Measurements from ENCODE around the gene ANK3. TPM values are rescaled to one million over a fixed set of nuclear protein-coding genes. Genes with fewer than 3 reads are reported as not detected.

The ANK3 gene
- total and polyA plus RNA-seq, 2 experiments from 2014 or later: 44.9 to 95.8 TPM

- Histone ChIP-seq H3K27me3 (no peaks in the 10 kb centered on the region), H3K27ac (no peak overlapping the region), H3K4me1 (ENCODE audit: low read depth) (peaks cover 17% of the 10 kb centered on the region), H3K36me3 (no peaks in the 10 kb centered on the region), H3K9me3 (ENCODE audit: low read depth) (no peaks in the 10 kb centered on the region), H3K4me3 (no peak overlapping the region)
- DNase-seq (ENCODE audit: low read depth in 1 of 2, low spot score in 1 of 2): no peak
- TF ChIP-seq, protein P1, sequence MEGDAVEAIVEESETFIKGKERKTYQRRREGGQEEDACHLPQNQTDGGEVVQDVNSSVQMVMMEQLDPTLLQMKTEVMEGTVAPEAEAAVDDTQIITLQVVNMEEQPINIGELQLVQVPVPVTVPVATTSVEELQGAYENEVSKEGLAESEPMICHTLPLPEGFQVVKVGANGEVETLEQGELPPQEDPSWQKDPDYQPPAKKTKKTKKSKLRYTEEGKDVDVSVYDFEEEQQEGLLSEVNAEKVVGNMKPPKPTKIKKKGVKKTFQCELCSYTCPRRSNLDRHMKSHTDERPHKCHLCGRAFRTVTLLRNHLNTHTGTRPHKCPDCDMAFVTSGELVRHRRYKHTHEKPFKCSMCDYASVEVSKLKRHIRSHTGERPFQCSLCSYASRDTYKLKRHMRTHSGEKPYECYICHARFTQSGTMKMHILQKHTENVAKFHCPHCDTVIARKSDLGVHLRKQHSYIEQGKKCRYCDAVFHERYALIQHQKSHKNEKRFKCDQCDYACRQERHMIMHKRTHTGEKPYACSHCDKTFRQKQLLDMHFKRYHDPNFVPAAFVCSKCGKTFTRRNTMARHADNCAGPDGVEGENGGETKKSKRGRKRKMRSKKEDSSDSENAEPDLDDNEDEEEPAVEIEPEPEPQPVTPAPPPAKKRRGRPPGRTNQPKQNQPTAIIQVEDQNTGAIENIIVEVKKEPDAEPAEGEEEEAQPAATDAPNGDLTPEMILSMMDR (IDR thresholded peaks at IDR 0.05; ENCODE audit: low read depth, low read length): no peak
These were observed 245.6 kb downstream of the ANK3 start for GRCh38 chr10:60144099-60144498.

- no peak overlapping the region for H3K4me3 ChIP-seq
- H3K27me3 ChIP-seq: no peaks in the 10 kb centered on the region
- no peak overlapping the region for H3K27ac ChIP-seq
- no peak for DNase-seq (ENCODE audit: low read depth in 1 of 2, low spot score in 1 of 2)
- peaks cover 16% of the 10 kb centered on the region for H3K4me1 ChIP-seq (ENCODE audit: low read depth)
- no peaks in the 10 kb centered on the region for H3K36me3 ChIP-seq
- TF ChIP-seq, protein P1 (IDR thresholded peaks at IDR 0.05; ENCODE audit: low read depth, low read length): no peak
- H3K9me3 ChIP-seq (ENCODE audit: low read depth): no peaks in the 10 kb centered on the region
These were observed 246.9 kb downstream of the ANK3 start for GRCh38 chr10:60142736-60143135.

DNA sequence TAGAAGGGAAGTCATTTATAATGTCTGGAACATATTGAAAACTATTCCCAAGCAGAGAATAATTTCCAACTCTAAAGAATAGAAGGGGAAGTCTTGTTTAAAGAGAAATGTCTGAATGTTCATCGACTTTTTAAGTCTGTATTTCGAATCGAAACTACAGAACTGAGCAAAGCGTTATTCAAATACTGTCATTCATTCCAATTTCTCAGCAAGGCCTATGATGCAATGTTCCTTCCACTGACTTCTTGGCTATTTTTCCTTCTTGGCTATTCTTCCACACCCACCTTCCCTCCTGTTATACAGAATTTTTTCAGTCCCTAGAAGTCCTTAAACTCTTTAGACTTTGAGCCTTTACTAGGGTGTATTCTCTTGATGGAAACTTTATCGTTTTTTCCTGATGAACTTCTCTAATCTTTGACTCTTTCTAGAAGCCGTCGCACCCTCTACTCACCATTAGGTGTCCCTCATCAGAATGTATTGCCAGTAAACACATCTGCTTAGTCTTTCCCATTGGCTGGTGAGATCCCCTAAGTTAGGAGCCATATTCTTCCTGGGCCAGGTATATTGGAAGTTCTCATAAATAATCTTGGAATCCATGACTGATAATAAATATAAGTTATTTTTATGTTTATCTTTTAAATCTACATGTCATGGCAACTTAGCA is 247.6 kb downstream of the ANK3 start:
- no peak for DNase-seq (ENCODE audit: low read depth in 1 of 2, low spot score in 1 of 2)
- Histone ChIP-seq H3K9me3 (ENCODE audit: low read depth) (no peaks in the 10 kb centered on the region), H3K27me3 (no peaks in the 10 kb centered on the region), H3K36me3 (no peaks in the 10 kb centered on the region), H3K27ac (peak overlapping the region; percentile 87), H3K4me1 (ENCODE audit: low read depth) (peaks cover 20% of the 10 kb centered on the region), H3K4me3 (no peak overlapping the region)
- TF ChIP-seq, protein P1 (IDR thresholded peaks at IDR 0.05; ENCODE audit: low read depth, low read length): no peak

DNA sequence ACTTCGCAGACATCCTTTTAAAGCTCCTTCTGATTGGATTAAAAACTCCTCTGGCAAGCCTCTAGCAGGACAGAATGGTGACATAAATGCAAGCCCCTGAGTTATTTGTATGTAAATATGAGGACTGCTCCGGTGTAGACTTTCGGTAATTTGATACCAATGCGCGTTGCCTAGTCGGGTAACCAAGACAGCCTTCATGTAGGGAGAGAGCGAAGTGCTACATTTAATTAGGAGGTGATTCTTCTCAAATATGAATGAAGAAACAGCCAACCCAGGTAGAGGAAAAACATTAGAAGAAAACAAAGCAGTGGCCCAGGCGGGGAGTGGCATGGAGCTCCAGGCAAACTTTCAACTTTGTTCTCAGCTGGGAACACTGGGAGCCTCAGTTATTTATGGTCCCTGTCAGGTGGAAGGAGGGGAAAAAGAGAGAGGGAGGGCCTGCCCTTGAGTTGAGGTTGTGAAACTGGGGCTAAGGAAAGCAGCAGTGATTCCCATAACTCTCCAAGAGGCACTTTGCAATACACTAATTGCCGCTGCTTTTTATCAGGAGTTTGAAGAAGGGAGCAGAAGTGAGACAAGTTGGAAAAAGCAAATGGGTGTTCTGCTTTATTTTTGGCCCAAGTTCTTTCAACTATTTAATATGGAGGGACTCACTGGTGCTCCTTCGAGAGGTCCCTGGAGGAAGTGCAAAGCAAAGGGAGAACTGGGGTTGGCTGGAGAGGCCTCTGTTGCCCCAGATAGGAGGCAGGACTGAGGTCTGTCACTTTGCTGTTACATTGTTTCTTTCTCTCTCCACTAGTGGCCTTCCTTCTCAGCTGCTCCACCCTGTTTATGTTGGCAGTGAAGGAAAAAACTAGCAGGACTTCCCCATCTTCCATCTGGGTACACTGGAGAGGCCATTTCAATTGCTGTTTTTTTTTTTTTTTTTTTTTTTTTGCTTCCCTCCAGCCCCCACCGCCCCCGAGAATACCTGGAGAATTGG is 248.7 kb downstream of the ANK3 start:
- H3K27me3 ChIP-seq: no peaks in the 10 kb centered on the region
- TF ChIP-seq, protein P1 (IDR thresholded peaks at IDR 0.05; ENCODE audit: low read depth, low read length): no peak
- H3K9me3 ChIP-seq (ENCODE audit: low read depth): no peaks in the 10 kb centered on the region
- no peaks in the 10 kb centered on the region for H3K36me3 ChIP-seq
- H3K4me3 ChIP-seq: peak overlapping the region; percentile 63
- peaks cover 20% of the 10 kb centered on the region for H3K4me1 ChIP-seq (ENCODE audit: low read depth)
- peak overlapping the region; percentile 87 for H3K27ac ChIP-seq
- DNase-seq (ENCODE audit: low read depth in 1 of 2, low spot score in 1 of 2): peak; percentile 56 to 90

GRCh38 chr10:60139798-60140566 is 249.7 kb downstream of the ANK3 start:
- DNase-seq (ENCODE audit: low read depth in 1 of 2, low spot score in 1 of 2): peak; percentile 5 to 56

More at GRCh38 chr10:60139798-60140566, 249.7 kb downstream of the ANK3 start:
- H3K4me3 ChIP-seq: peak overlapping the region; percentile 63
- H3K4me1 ChIP-seq (ENCODE audit: low read depth): peaks cover 20% of the 10 kb centered on the region
- peak overlapping the region; percentile 87 for H3K27ac ChIP-seq
- H3K36me3 ChIP-seq: no peaks in the 10 kb centered on the region
- no peaks in the 10 kb centered on the region for H3K9me3 ChIP-seq (ENCODE audit: low read depth)
- H3K27me3 ChIP-seq: no peaks in the 10 kb centered on the region
- TF ChIP-seq, protein P1 (IDR thresholded peaks at IDR 0.05; ENCODE audit: low read depth, low read length): no peak

All from cardiac muscle cell (in vitro differentiated cells and primary cell).